HepG2 (cell line): Measurements from ENCODE around the gene MAS1L. TPM values are rescaled to one million over a fixed set of nuclear protein-coding genes. Genes with fewer than 3 reads are reported as not detected.

Experiments
- ATAC-seq: fragments of 200-7000 bp; cut with Tn5 transposase; 3 replicates; pipeline ENCODE4 v1.9.1; 2020; ENCODE audit warnings: mild to moderate bottlenecking, moderate library complexity
- BruUV-seq: library from RNA; stranded (reverse); fragments of 400-500 nt; replicated peaks from 2 replicates; lab custom pipeline; 2021; lab: Mats Ljungman, UMichigan
- CTCF ChIA-PET: fragments of 300-600 bp; formaldehyde crosslinking; extraction: SDS; loops from one replicate; lab custom pipeline; 2021; ENCODE audit warnings: low total read pairs, inconsistent platforms, low intra/inter-chr PET ratio; lab: Yijun Ruan, JAX
- POLR2A ChIA-PET: fragments of 350-600 bp; sonication (Branson Sonifier 250); formaldehyde crosslinking; loops from one replicate; lab custom pipeline; 2020; ENCODE audit warnings: antibody characterized with exemption, inconsistent platforms; lab: Yijun Ruan, JAX
- DNase-seq: peaks from one replicate; pipeline ENCODE4 v3.0.0-alpha.2; 2015; ENCODE audit warnings: low spot score
- FAIRE-seq: peaks from 3 replicates; lab custom pipeline; 2011; peaks lifted over from hg19 to GRCh38; lab: Jason Lieb, UNC
- H2AFZ ChIP-seq: one replicate; pipeline ENCODE4 v1.6.1; 2011; ENCODE audit warnings: low read length, inconsistent platforms
- H3K27ac ChIP-seq: fragments of 300-600 bp; 3 replicates; pipeline ENCODE4 v1.8.0; 2011; ENCODE audit warnings: mixed run types, mild to moderate bottlenecking, mixed read lengths, low read length, inconsistent platforms; ENCODE audit not compliant: insufficient read depth; ENCODE audit errors: extremely low read length
- H3K27me3 ChIP-seq, 2 experiments: fragments of 200-600 bp in 1 of 2; 2 replicates in 1 of 2; 3 replicates in 1 of 2; pipeline versions ENCODE4 v1.6.0 to v1.8.0; 2011; ENCODE audit warnings: low read length in 2 of 2, mild to moderate bottlenecking in 2 of 2, moderate library complexity in 2 of 2, inconsistent platforms in 1 of 2; ENCODE audit not compliant: insufficient read depth in 2 of 2, control insufficient read depth in 1 of 2
- H3K36me3 ChIP-seq, 2 experiments: fragments of 200-600 bp in 1 of 2; replicated peaks in 1 of 2; 2 replicates in 1 of 2; 3 replicates in 1 of 2; pipeline versions ENCODE4 v1.5.1 to v1.8.0; 2011; ENCODE audit warnings: low read length in 2 of 2, inconsistent platforms in 1 of 2; ENCODE audit not compliant: insufficient read depth in 2 of 2, control insufficient read depth in 1 of 2
- H3K4me1 ChIP-seq: 2 replicates; pipeline ENCODE4 v1.5.1; 2012; ENCODE audit warnings: low read length, inconsistent platforms; ENCODE audit not compliant: insufficient read depth
- H3K4me2 ChIP-seq: 2 replicates; pipeline ENCODE4 v1.6.0; 2011; ENCODE audit warnings: low read depth, low read length, inconsistent platforms
- H3K4me3 ChIP-seq, 3 experiments: fragments of 200-600 bp in 1 of 3; sonication (generic), shearing (Covaris generic) in 1 of 3; replicated peaks in 1 of 3; 2 replicates each; pipeline ENCODE4 v1.5.1; 2011 to 2016; ENCODE audit warnings: low read length in 3 of 3, inconsistent platforms in 2 of 3, low read depth in 2 of 3, mild to moderate bottlenecking in 2 of 3, control low read depth in 1 of 3, mixed read lengths in 1 of 3; ENCODE audit not compliant: insufficient read depth in 1 of 3
- H3K79me2 ChIP-seq: one replicate; pipeline ENCODE4 v1.6.1; 2011; ENCODE audit warnings: low read length, inconsistent platforms; ENCODE audit not compliant: insufficient read depth
- H3K9ac ChIP-seq: 2 replicates; pipeline ENCODE4 v1.6.0; 2011; ENCODE audit warnings: mild to moderate bottlenecking, low read depth, low read length, inconsistent platforms; ENCODE audit not compliant: insufficient read depth
- H3K9me3 ChIP-seq: 2 replicates; pipeline ENCODE4 v1.5.1; 2012; ENCODE audit warnings: mild to moderate bottlenecking, low read length
- H4K20me1 ChIP-seq: 2 replicates; pipeline ENCODE4 v1.6.0; 2011; ENCODE audit warnings: inconsistent platforms, mild to moderate bottlenecking, low read length, moderate library complexity; ENCODE audit not compliant: insufficient read depth
- GATA4 ChIP-seq: sonication (generic); IDR thresholded peaks from 2 replicates; pipeline ENCODE4 v1.6.1; 2016; ENCODE audit warnings: antibody characterized with exemption, low read depth, borderline replicate concordance
- GTF3A ChIP-seq: sonication (generic); formaldehyde crosslinking; conservative IDR thresholded peaks from 2 replicates; pipeline ENCODE4 v1.4.0; 2020; ENCODE audit warnings: mild to moderate bottlenecking, missing genetic modification reagents
- MTERF4 ChIP-seq: sonication (generic); formaldehyde crosslinking; IDR thresholded peaks from 2 replicates; pipeline ENCODE4 v1.8.0; 2023; ENCODE audit warnings: mild to moderate bottlenecking, missing genetic modification reagents
- NCOA5 ChIP-seq: sonication (generic); formaldehyde crosslinking; IDR thresholded peaks from 2 replicates; pipeline ENCODE4 v1.4.0; 2020; ENCODE audit warnings: missing genetic modification reagents
- PTBP1 ChIP-seq: fragments of 200-400 bp; formaldehyde crosslinking; IDR thresholded peaks from 2 replicates; pipeline ENCODE4 v1.6.1; 2018; ENCODE audit warnings: low read length, low read depth; ENCODE audit not compliant: poor library complexity, severe bottlenecking
- RAD51 ChIP-seq: fragments of 450-650 bp; IDR thresholded peaks from 2 replicates; pipeline ENCODE4 v1.6.1; 2016; ENCODE audit warnings: borderline replicate concordance
- THRA ChIP-seq: sonication (generic); formaldehyde crosslinking; IDR thresholded peaks from 2 replicates; pipeline ENCODE4 v1.4.0; 2020; ENCODE audit warnings: missing genetic modification reagents, borderline replicate concordance
- TRIM24 ChIP-seq: sonication (generic); formaldehyde crosslinking; IDR thresholded peaks from 2 replicates; pipeline ENCODE4 v1.8.0; 2022; ENCODE audit warnings: mild to moderate bottlenecking, missing genetic modification reagents
- ZNF317 ChIP-seq: sonication (generic); formaldehyde crosslinking; IDR thresholded peaks from 2 replicates; pipeline ENCODE4 v1.5.0; 2020; ENCODE audit warnings: mild to moderate bottlenecking, missing genetic modification reagents
- ZNF510 ChIP-seq: sonication (generic); formaldehyde crosslinking; IDR thresholded peaks from 2 replicates; pipeline ENCODE4 v1.4.0; 2020; ENCODE audit warnings: low read depth, mild to moderate bottlenecking, missing genetic modification reagents
- ZSCAN9 ChIP-seq: IDR thresholded peaks from 2 replicates; pipeline ENCODE4 v1.6.1; 2016; ENCODE audit warnings: borderline replicate concordance
- WGBS: methylation state at CpG from one replicate; pipeline ENCODE4 v1.1.6; 2017; ENCODE audit warnings: low lambda C conversion rate; 5-methylcytosine and 5-hydroxymethylcytosine counted together
- in situ Hi-C: cut with HindIII; loops from 2 replicates; pipeline ENCODE4 v1.10.0; 2017; ENCODE audit warnings: low pct_unique_long_range_greater_than_20kb; ENCODE audit not compliant: extremely low pct_ligation_motif_present
- intact Hi-C: fragments of 100-400 bp; cut with micrococcal nuclease; formaldehyde crosslinking; loops from one replicate; pipeline ENCODE4 v1.10.0; 2022; ENCODE audit not compliant: unreplicated experiment
- polyA plus RNA-seq, 8 experiments: library from polyadenylated mRNA; depleted of rRNA in 3 of 8; stranded (reverse) in 7 of 8; unstranded in 1 of 8; fragments of >200 nt; fragmentation: Illumina TruSeq in 4 of 8; extraction: Trizol in 4 of 8; gene quantifications; 2 replicates each; pipeline versions ENCODE4 v1.2.1 to v1.2.3, GENCODE V29; 2011 to 2016; ENCODE audit warnings: low read depth in 4 of 8, missing spikeins in 1 of 8, mixed read lengths in 1 of 8; ENCODE audit not compliant: insufficient read depth in 1 of 8
- total RNA-seq, 5 experiments: library from RNA; depleted of rRNA; stranded (reverse); fragments of >200 nt; fragmentation: Illumina TruSeq; extraction: Trizol; gene quantifications; 2 replicates each; pipeline ENCODE4 v1.2.3, GENCODE V29; 2016; ENCODE audit warnings: low read depth in 1 of 5

Gene MAS1L
- total and polyA plus RNA-seq, 2 of the 13 experiments (the other 11 are each of a cell fraction or from before 2014, with no cell fraction given) = not detected

GRCh38 chr6:29465801-29466200, 22.0 kb downstream of the MAS1L start:
- intact Hi-C loops = no loop called here
- in situ Hi-C loops = no loop called here
- Histone ChIP-seq H3K9ac (no peak overlapping the region), H3K27me3 (no peaks in the 10 kb centered on the region; a peak in 1 of 5 replicates), H3K79me2 (no peaks in the 10 kb centered on the region), H3K27ac (no peak overlapping the region), H2AFZ (no peak overlapping the region), H3K9me3 (no peaks in the 10 kb centered on the region), H3K36me3 (no peaks in the 10 kb centered on the region), H3K4me2 (no peak overlapping the region), H4K20me1 (no peaks in the 10 kb centered on the region), H3K4me1 (no peaks in the 10 kb centered on the region), H3K4me3 (no peak overlapping the region)
- BruUV-seq = no TSS peak
- 30% methylated on average over 2 of the region's 2 CpGs for WGBS
- ATAC-seq (no peak), DNase-seq (no peak), FAIRE-seq (no peak)
- ChIA-PET POLR2A (no interaction called here), CTCF (no interaction called here)
- no peak for TF ChIP-seq GTF3A (CRISPR knock-in tag)
- TF ChIP-seq TRIM24 = no peak
- no peak for TF ChIP-seq ZSCAN9
- TF ChIP-seq ZNF317 = no peak
- no peak for TF ChIP-seq GATA4
- no peak for TF ChIP-seq PTBP1
- TF ChIP-seq RAD51 = no peak
- no peak for TF ChIP-seq THRA (CRISPR knock-in tag)
- TF ChIP-seq MTERF4 (CRISPR knock-in tag) = no peak
- no peak for TF ChIP-seq ZNF510
- no peak for TF ChIP-seq NCOA5 (CRISPR knock-in tag)
